HG03045 (cell line): Measurements from ENCODE around the gene UGT1A8.

ENCODE experiments used
- ATAC-seq: cut with Tn5 transposase; IDR thresholded peaks from one replicate; pipeline ENCODE4 v1.9.1; 2021; ENCODE audit warnings: mild to moderate bottlenecking, moderate library complexity; ENCODE audit not compliant: unreplicated experiment

Gene UGT1A8

GRCh38 chr2:233794128-233794658 lies 176.8 kb downstream of the UGT1A8 start:
- ATAC-seq: no peak

- no peak for ATAC-seq
These were observed 178.3 kb downstream of the UGT1A8 start for GRCh38 chr2:233795735-233796171.

GRCh38 chr2:233796254-233796653 lies 178.8 kb downstream of the UGT1A8 start:
- no peak for ATAC-seq

GRCh38 chr2:233798335-233799086 lies 181.1 kb downstream of the UGT1A8 start:
- no peak for ATAC-seq

GRCh38 chr2:233799087-233799665 lies 181.7 kb downstream of the UGT1A8 start:
- no peak for ATAC-seq

- ATAC-seq: no peak
These were observed 182.3 kb downstream of the UGT1A8 start for GRCh38 chr2:233799716-233800115.

- ATAC-seq: no peak
These were observed 182.8 kb downstream of the UGT1A8 start for GRCh38 chr2:233800208-233800607.

GRCh38 chr2:233801357-233802131 lies 184.1 kb downstream of the UGT1A8 start:
- no peak for ATAC-seq

GRCh38 chr2:233802132-233802815 lies 184.8 kb downstream of the UGT1A8 start:
- ATAC-seq: no peak

GRCh38 chr2:233803292-233803911 lies 186.0 kb downstream of the UGT1A8 start:
- ATAC-seq: no peak

GRCh38 chr2:233803994-233804393 lies 186.6 kb downstream of the UGT1A8 start:
- no peak for ATAC-seq

GRCh38 chr2:233807215-233807865 lies 189.9 kb downstream of the UGT1A8 start:
- ATAC-seq: no peak

- ATAC-seq: no peak
These were observed 190.8 kb downstream of the UGT1A8 start for GRCh38 chr2:233807966-233808935.

GRCh38 chr2:233810385-233810784 lies 193.0 kb downstream of the UGT1A8 start:
- ATAC-seq: no peak

- no peak for ATAC-seq
These were observed 193.7 kb downstream of the UGT1A8 start for GRCh38 chr2:233811087-233811486.

GRCh38 chr2:233811732-233812131 lies 194.3 kb downstream of the UGT1A8 start:
- no peak for ATAC-seq

- ATAC-seq: no peak
These were observed 196.0 kb downstream of the UGT1A8 start for GRCh38 chr2:233813236-233814055.
